A549 (cell line): ENCODE data around the gene DIPK1B.

Experiments used
- CHD2 ChIP-seq: fragments of 150-350 bp; IDR thresholded peaks from 2 replicates; pipeline ENCODE4 v1.6.1; 2014; ENCODE audit warnings: low read length; ENCODE audit not compliant: partially characterized antibody
- CHD4 ChIP-seq: fragments of 200-600 bp; sonication (generic); IDR thresholded peaks from 2 replicates; pipeline ENCODE4 v1.6.1; 2016; ENCODE audit warnings: antibody characterized with exemption, mild to moderate bottlenecking, borderline replicate concordance
- CTCF ChIP-seq: fragments of >200 bp; sonication (Bioruptor Twin); formaldehyde crosslinking; IDR thresholded peaks from 3 replicates; pipeline ENCODE4 v1.5.1; 2016
- EP300 ChIP-seq, 2 experiments: fragments of >200 bp; sonication (Bioruptor Twin); formaldehyde crosslinking; IDR thresholded peaks; 2 replicates in 1 of 2; 3 replicates in 1 of 2; pipeline ENCODE4 v1.6.1; 2016 to 2017
- MAZ ChIP-seq: fragments of 150-350 bp; IDR thresholded peaks from 2 replicates; pipeline ENCODE4 v1.6.1; 2014; ENCODE audit warnings: antibody characterized with exemption, low read depth, low read length, borderline replicate concordance
- POLR2A ChIP-seq: IDR thresholded peaks from 2 replicates; pipeline ENCODE4 v1.6.1; 2012; ENCODE audit warnings: mild to moderate bottlenecking, low read length
- RNF2 ChIP-seq: fragments of 200-600 bp; sonication (generic); IDR thresholded peaks from 2 replicates; pipeline ENCODE4 v1.6.1; 2016; ENCODE audit warnings: low read depth, mild to moderate bottlenecking, antibody characterized with exemption, moderate library complexity, borderline replicate concordance
- TF ChIP-seq, protein P1 (sequence below): fragments of 200-600 bp; sonication (generic); IDR thresholded peaks from 2 replicates; pipeline ENCODE4 v1.6.1; 2016; ENCODE audit warnings: antibody characterized with exemption, mild to moderate bottlenecking, moderate library complexity
- TF ChIP-seq, protein P2 (sequence below): fragments of 450-650 bp; IDR thresholded peaks from 2 replicates; pipeline ENCODE4 v1.6.1; 2014; ENCODE audit warnings: antibody characterized with exemption

DNA sequence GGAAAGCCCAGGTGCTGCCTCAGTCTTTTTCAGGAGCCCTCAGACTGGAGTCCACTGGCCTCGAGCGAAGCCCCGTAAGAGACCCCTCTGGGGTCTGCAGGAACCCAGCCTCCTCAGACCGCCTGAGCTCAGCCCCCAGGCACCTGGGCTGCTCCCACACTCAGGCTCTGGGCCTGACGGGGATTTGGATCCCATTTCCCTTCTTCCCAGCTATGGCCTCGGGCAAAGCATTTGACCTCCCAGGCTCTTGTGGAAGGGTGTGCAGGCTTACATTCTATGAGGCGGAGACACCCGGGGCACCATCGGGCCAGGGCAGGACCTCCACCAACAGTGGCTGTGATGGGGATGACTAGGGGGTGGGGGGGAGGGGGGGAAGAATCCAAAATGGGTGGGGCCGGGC, 29.7 kb upstream of the DIPK1B start:
- no peak for TF ChIP-seq CTCF
- TF ChIP-seq, protein P1, sequence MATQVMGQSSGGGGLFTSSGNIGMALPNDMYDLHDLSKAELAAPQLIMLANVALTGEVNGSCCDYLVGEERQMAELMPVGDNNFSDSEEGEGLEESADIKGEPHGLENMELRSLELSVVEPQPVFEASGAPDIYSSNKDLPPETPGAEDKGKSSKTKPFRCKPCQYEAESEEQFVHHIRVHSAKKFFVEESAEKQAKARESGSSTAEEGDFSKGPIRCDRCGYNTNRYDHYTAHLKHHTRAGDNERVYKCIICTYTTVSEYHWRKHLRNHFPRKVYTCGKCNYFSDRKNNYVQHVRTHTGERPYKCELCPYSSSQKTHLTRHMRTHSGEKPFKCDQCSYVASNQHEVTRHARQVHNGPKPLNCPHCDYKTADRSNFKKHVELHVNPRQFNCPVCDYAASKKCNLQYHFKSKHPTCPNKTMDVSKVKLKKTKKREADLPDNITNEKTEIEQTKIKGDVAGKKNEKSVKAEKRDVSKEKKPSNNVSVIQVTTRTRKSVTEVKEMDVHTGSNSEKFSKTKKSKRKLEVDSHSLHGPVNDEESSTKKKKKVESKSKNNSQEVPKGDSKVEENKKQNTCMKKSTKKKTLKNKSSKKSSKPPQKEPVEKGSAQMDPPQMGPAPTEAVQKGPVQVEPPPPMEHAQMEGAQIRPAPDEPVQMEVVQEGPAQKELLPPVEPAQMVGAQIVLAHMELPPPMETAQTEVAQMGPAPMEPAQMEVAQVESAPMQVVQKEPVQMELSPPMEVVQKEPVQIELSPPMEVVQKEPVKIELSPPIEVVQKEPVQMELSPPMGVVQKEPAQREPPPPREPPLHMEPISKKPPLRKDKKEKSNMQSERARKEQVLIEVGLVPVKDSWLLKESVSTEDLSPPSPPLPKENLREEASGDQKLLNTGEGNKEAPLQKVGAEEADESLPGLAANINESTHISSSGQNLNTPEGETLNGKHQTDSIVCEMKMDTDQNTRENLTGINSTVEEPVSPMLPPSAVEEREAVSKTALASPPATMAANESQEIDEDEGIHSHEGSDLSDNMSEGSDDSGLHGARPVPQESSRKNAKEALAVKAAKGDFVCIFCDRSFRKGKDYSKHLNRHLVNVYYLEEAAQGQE: no peak
- no peak for TF ChIP-seq EP300 (IDR thresholded peaks at IDR 0.05)
- TF ChIP-seq CHD2: no peak
- no peak for TF ChIP-seq MAZ
- TF ChIP-seq, protein P2, sequence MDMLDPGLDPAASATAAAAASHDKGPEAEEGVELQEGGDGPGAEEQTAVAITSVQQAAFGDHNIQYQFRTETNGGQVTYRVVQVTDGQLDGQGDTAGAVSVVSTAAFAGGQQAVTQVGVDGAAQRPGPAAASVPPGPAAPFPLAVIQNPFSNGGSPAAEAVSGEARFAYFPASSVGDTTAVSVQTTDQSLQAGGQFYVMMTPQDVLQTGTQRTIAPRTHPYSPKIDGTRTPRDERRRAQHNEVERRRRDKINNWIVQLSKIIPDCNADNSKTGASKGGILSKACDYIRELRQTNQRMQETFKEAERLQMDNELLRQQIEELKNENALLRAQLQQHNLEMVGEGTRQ: no peak
- TF ChIP-seq RNF2: no peak
- TF ChIP-seq POLR2A: no peak
- no peak for TF ChIP-seq CHD4
